NCI-H1694 (cell line): ENCODE measurements around the gene GOLGA8J.
"Not testable (repeated sequence)": the region's sequence is repeated elsewhere in the genome, so short reads cannot be mapped to it uniquely, and the experiment has no call there.

Experiments
- DNase-seq: peaks from one replicate; lab custom pipeline; 2025; lab: John Stamatoyannopoulos, UW

GOLGA8J gene

GRCh38 chr15:30080816-30081215 is 1.9 kb upstream of the GOLGA8J start:
- not testable (repeated sequence) for DNase-seq

GRCh38 chr15:30097827-30098226 is 15.1 kb downstream of the GOLGA8J start:
- not testable (repeated sequence) for DNase-seq

GRCh38 chr15:30102890-30103289 is 20.1 kb downstream of the GOLGA8J start:
- not testable (repeated sequence) for DNase-seq

GRCh38 chr15:30103941-30104507 is 21.3 kb downstream of the GOLGA8J start:
- DNase-seq, result not testable (repeated sequence)

- DNase-seq, result not testable (repeated sequence)
These were observed 27.8 kb downstream of the GOLGA8J start for GRCh38 chr15:30110591-30110990.

GRCh38 chr15:30130066-30130465 is 47.3 kb downstream of the GOLGA8J start:
- not testable (repeated sequence) for DNase-seq

- not testable (repeated sequence) for DNase-seq
These were observed 52.0 kb downstream of the GOLGA8J start, which contains the start of gene GOLGA8T for GRCh38 chr15:30134751-30135150. GOLGA8T (plus strand) TSS chr15:30135051; CDS start chr15:30135149, 98 bp downstream.
